H9 (cell line): ENCODE measurements around the gene FCHSD2. TPM values are rescaled to one million over a fixed set of nuclear protein-coding genes. Genes with fewer than 3 reads are reported as not detected.

Source experiments
- DNase-seq: peaks from one replicate; pipeline ENCODE4 v3.0.0-alpha.2; 2017
- H2AFZ ChIP-seq: one replicate; pipeline ENCODE4 v1.6.1; 2013; ENCODE audit warnings: mild to moderate bottlenecking, low read length, control low read depth, moderate library complexity
- H2AK5ac ChIP-seq: 2 replicates; pipeline ENCODE4 v1.6.1; 2013; ENCODE audit warnings: low read length, control low read depth, mixed read lengths; ENCODE audit not compliant: insufficient read length
- H2BK120ac ChIP-seq: one replicate; pipeline ENCODE4 v1.6.1; 2013; ENCODE audit warnings: low read depth, mild to moderate bottlenecking, low read length, control low read depth, inconsistent platforms; ENCODE audit not compliant: poor library complexity, severe bottlenecking
- H2BK12ac ChIP-seq: 2 replicates; pipeline ENCODE4 v1.6.1; 2013; ENCODE audit warnings: low read length, control low read depth, mixed read lengths, low read depth; ENCODE audit not compliant: insufficient read length
- H2BK15ac ChIP-seq: 2 replicates; pipeline ENCODE4 v1.6.1; 2013; ENCODE audit warnings: low read depth, low read length, control low read depth
- H2BK20ac ChIP-seq: one replicate; pipeline ENCODE4 v1.6.1; 2013; ENCODE audit warnings: low read depth, mild to moderate bottlenecking, low read length, control low read depth, inconsistent platforms; ENCODE audit not compliant: poor library complexity, severe bottlenecking
- H2BK5ac ChIP-seq: 2 replicates; pipeline ENCODE4 v1.6.1; 2013; ENCODE audit warnings: low read length, control low read depth, mixed read lengths; ENCODE audit not compliant: insufficient read length
- H3K14ac ChIP-seq: 2 replicates; pipeline ENCODE4 v1.6.1; 2013; ENCODE audit warnings: low read length, control low read depth; ENCODE audit not compliant: insufficient read depth
- H3K18ac ChIP-seq: 2 replicates; pipeline ENCODE4 v1.6.1; 2013; ENCODE audit warnings: low read depth, mild to moderate bottlenecking, mixed read lengths, low read length, control low read depth; ENCODE audit not compliant: insufficient read length
- H3K23ac ChIP-seq: 2 replicates; pipeline ENCODE4 v1.6.1; 2013; ENCODE audit warnings: low read length, control low read depth, mixed read lengths, low read depth; ENCODE audit not compliant: insufficient read length
- H3K23me2 ChIP-seq: 2 replicates; pipeline ENCODE4 v1.6.1; 2013; ENCODE audit warnings: low read depth, mild to moderate bottlenecking, mixed read lengths, low read length, control low read depth; ENCODE audit not compliant: insufficient read length, poor library complexity, severe bottlenecking
- H3K27ac ChIP-seq: 2 replicates; pipeline ENCODE4 v1.5.1; 2013; ENCODE audit warnings: low read length, control low read depth, mixed read lengths, low read depth; ENCODE audit not compliant: insufficient read length
- H3K27me3 ChIP-seq: 2 replicates; pipeline ENCODE4 v1.6.1; 2013; ENCODE audit warnings: low read length, control low read depth, inconsistent platforms; ENCODE audit not compliant: insufficient read depth
- H3K4ac ChIP-seq: 2 replicates; pipeline ENCODE4 v1.6.1; 2013; ENCODE audit warnings: low read depth, mild to moderate bottlenecking, control low read depth, inconsistent platforms, low read length, moderate library complexity
- H3K4me1 ChIP-seq: 2 replicates; pipeline ENCODE4 v1.6.1; 2013; ENCODE audit warnings: low read length, control low read depth, inconsistent platforms; ENCODE audit not compliant: insufficient read depth
- H3K4me2 ChIP-seq: 2 replicates; pipeline ENCODE4 v1.6.1; 2013; ENCODE audit warnings: low read length, control low read depth, mixed read lengths; ENCODE audit not compliant: insufficient read length, insufficient read depth
- H3K56ac ChIP-seq: 2 replicates; pipeline ENCODE4 v1.6.1; 2013; ENCODE audit warnings: low read depth, mild to moderate bottlenecking, mixed read lengths, low read length, control low read depth; ENCODE audit not compliant: insufficient read length
- H3K79me1 ChIP-seq: 2 replicates; pipeline ENCODE4 v1.6.1; 2013; ENCODE audit warnings: low read depth, mild to moderate bottlenecking, moderate library complexity, low read length, control low read depth, inconsistent platforms; ENCODE audit not compliant: insufficient read depth, poor library complexity, severe bottlenecking
- H3K79me2 ChIP-seq: 2 replicates; pipeline ENCODE4 v1.6.1; 2013; ENCODE audit warnings: low read length, control low read depth, inconsistent platforms; ENCODE audit not compliant: insufficient read depth
- H3K9ac ChIP-seq: 2 replicates; pipeline ENCODE4 v1.6.1; 2013; ENCODE audit warnings: low read length, control low read depth, mixed read lengths; ENCODE audit not compliant: insufficient read length; ENCODE audit errors: extremely low read depth
- H3K9me3 ChIP-seq: one replicate; pipeline ENCODE4 v1.6.1; 2013; ENCODE audit warnings: low read depth, low read length, inconsistent platforms; ENCODE audit not compliant: control insufficient read depth
- H3T11ph ChIP-seq: one replicate; pipeline ENCODE4 v1.6.1; 2013; ENCODE audit warnings: mild to moderate bottlenecking, low read length, control low read depth, inconsistent platforms
- H4K20me1 ChIP-seq: one replicate; pipeline ENCODE4 v1.6.1; 2013; ENCODE audit not compliant: control insufficient read depth, insufficient read length, insufficient read depth
- H4K5ac ChIP-seq: 2 replicates; pipeline ENCODE4 v1.6.1; 2013; ENCODE audit warnings: low read depth, mild to moderate bottlenecking, mixed read lengths, low read length, control low read depth; ENCODE audit not compliant: insufficient read length
- H4K8ac ChIP-seq: replicated peaks from 2 replicates; pipeline ENCODE4 v1.6.1; 2013; ENCODE audit warnings: low read length, control low read depth, mixed read lengths, low read depth; ENCODE audit not compliant: insufficient read length
- H4K91ac ChIP-seq: 2 replicates; pipeline ENCODE4 v1.6.1; 2013; ENCODE audit warnings: low read depth, mild to moderate bottlenecking, moderate library complexity, mixed read lengths, low read length, control low read depth; ENCODE audit not compliant: insufficient read length
- H3K27ac Mint-ChIP-seq, 3 experiments: 2 replicates in 2 of 3; 3 replicates in 1 of 3; pipeline ENCODE4 v1.8.0; 2020 to 2021; ENCODE audit warnings: mixed read lengths in 3 of 3, mild to moderate bottlenecking in 1 of 3, moderate library complexity in 1 of 3
- H3K27me3 Mint-ChIP-seq: 2 replicates; pipeline ENCODE4 v1.8.0; 2021; ENCODE audit warnings: low read depth, mild to moderate bottlenecking, moderate library complexity, mixed read lengths
- H3K36me3 Mint-ChIP-seq, 3 experiments: 2 replicates in 2 of 3; 3 replicates in 1 of 3; pipeline ENCODE4 v1.8.0; 2020 to 2021; ENCODE audit warnings: low read depth in 3 of 3, mixed read lengths in 3 of 3; ENCODE audit not compliant: insufficient read depth in 1 of 3
- H3K4me1 Mint-ChIP-seq, 2 experiments: 2 replicates each; pipeline ENCODE4 v1.8.0; 2020; ENCODE audit warnings: mixed read lengths in 2 of 2
- H3K4me3 Mint-ChIP-seq, 2 experiments: 2 replicates in 1 of 2; 3 replicates in 1 of 2; pipeline ENCODE4 v1.8.0; 2020 to 2021; ENCODE audit warnings: mild to moderate bottlenecking in 2 of 2, mixed read lengths in 2 of 2, moderate library complexity in 1 of 2
- H3K9me3 Mint-ChIP-seq, 2 experiments: 2 replicates in 1 of 2; 3 replicates in 1 of 2; pipeline ENCODE4 v1.8.0; 2020; ENCODE audit warnings: mild to moderate bottlenecking in 2 of 2, mixed read lengths in 2 of 2, moderate library complexity in 1 of 2
- WGBS: extraction: QIAGEN DNeasy Blood & Tissue Kit; methylation state at CpG from one replicate; pipeline ENCODE4 v1.1.7; 2013; ENCODE audit warnings: missing lambda C conversion rate, low lambda C conversion rate, mixed read lengths; ENCODE audit not compliant: insufficient read length; ENCODE audit errors: extremely low coverage; 5-methylcytosine and 5-hydroxymethylcytosine counted together
- total RNA-seq: library from RNA; stranded (reverse); gene quantifications from 2 replicates; pipeline ENCODE4 v1.2.1, GENCODE V29; 2021
- TF ChIP-seq, protein P1 (sequence below): fragments of 200-600 bp; sonication (generic); conservative IDR thresholded peaks from 3 replicates; pipeline ENCODE4 v1.8.0; 2021; ENCODE audit warnings: antibody characterized with exemption, mild to moderate bottlenecking

FCHSD2 gene
- total RNA-seq, 1 experiment from 2014 or later = 17.8 TPM

DNA sequence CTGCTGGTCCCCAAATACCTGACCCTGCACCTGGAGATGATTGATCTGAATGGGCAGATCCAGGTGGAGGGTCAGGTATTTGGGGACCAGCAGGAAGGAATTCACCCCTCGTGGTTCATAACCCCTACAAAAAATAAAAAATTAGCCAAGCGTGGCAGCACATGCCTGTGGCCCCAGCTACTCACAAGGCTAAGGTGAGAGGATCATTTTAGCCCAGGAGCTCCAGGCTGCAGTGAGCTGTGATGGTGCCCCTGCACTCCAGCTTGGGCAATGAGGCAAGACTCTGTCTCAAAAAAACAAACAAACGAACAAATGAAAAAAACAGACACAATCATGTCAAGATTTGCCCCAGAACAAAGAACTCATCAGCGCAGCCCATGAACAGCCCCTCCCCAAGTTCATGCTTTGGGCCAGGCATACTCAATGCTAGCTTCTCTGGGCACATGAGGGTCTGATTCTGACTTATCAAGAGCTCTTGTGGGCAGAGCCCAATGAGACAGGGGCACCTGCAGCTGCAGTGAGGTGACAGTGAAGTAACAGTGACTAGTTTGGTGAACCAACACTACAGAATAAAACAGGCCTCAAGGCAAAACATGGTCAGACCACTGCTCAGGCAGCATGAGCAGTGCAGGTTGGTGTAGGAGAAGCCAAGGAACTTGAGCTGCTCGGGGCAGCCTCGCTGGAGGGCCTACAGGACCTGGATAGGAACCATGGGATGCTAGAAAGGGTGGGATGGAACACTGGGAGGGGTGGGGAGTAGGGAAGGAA is 10.2 kb upstream of the FCHSD2 start:
- Histone ChIP-seq H3K18ac (no peak overlapping the region), H3K4me2 (no peak overlapping the region), H2BK12ac (no peak overlapping the region), H3K23ac (no peak overlapping the region), H3K23me2 (no peaks in the 10 kb centered on the region), H4K20me1 (no peaks in the 10 kb centered on the region), H3K27me3 (no peaks in the 10 kb centered on the region; the same call in 1 of the 2 replicates), H3K79me1 (no peaks in the 10 kb centered on the region), H2AFZ (no peak overlapping the region), H4K5ac (no peak overlapping the region), H3K9me3 (no peaks in the 10 kb centered on the region), H3K79me2 (no peaks in the 10 kb centered on the region), H2BK15ac (no peak overlapping the region), H2BK120ac (no peak overlapping the region), H3K14ac (no peak overlapping the region), H3K56ac (no peak overlapping the region), H2BK20ac (no peak overlapping the region), H3T11ph (no peak overlapping the region), H3K4me1 (no peaks in the 10 kb centered on the region), H4K91ac (no peak overlapping the region), H4K8ac (no peak overlapping the region), H2AK5ac (no peak overlapping the region), H3K4ac (no peak overlapping the region), H3K9ac (no peak overlapping the region), H3K27ac (no peak overlapping the region), H2BK5ac (no peak overlapping the region)
- Mint-ChIP-seq H3K36me3 (no peaks in the 10 kb centered on the region), H3K4me3 (no peak overlapping the region), H3K4me1 (peaks cover 24 to 26% of the 10 kb centered on the region in 2 experiments), H3K27me3 (peaks cover 5% of the 10 kb centered on the region; the same call in 1 of the 2 replicates), H3K27ac (peak overlapping the region in 1 of 3 experiments; percentile 33; a peak in 1 of 7 replicates), H3K9me3 (no peaks in the 10 kb centered on the region)
- DNase-seq = no peak
- no CpG with 5 or more reads among the region's 6 CpGs for WGBS
- TF ChIP-seq, protein P1, sequence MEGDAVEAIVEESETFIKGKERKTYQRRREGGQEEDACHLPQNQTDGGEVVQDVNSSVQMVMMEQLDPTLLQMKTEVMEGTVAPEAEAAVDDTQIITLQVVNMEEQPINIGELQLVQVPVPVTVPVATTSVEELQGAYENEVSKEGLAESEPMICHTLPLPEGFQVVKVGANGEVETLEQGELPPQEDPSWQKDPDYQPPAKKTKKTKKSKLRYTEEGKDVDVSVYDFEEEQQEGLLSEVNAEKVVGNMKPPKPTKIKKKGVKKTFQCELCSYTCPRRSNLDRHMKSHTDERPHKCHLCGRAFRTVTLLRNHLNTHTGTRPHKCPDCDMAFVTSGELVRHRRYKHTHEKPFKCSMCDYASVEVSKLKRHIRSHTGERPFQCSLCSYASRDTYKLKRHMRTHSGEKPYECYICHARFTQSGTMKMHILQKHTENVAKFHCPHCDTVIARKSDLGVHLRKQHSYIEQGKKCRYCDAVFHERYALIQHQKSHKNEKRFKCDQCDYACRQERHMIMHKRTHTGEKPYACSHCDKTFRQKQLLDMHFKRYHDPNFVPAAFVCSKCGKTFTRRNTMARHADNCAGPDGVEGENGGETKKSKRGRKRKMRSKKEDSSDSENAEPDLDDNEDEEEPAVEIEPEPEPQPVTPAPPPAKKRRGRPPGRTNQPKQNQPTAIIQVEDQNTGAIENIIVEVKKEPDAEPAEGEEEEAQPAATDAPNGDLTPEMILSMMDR = no peak
